Measurements from ENCODE around the gene PRSS53.

PRSS53 gene

GRCh38 chr16:31113121-31114120 is 24.7 kb upstream of the PRSS53 start:
- Histone ChIP-seq H3K18ac (ENCODE audit: low read length) (no peak overlapping the region), H3K36me3 (ENCODE audit: control insufficient read depth in 1 of 2, insufficient read depth in 2 of 2, low read length in 2 of 2) (peaks cover 36 to 40% of the 10 kb centered on the region in 2 experiments), H3K4me3 (ENCODE audit: low read depth, low read length) (no peak overlapping the region), H3K27ac (ENCODE audit: low read depth, low read length) (no peak overlapping the region), H3K4me1 (ENCODE audit: control insufficient read depth in 1 of 2, insufficient read depth in 2 of 2, low read length in 2 of 2) (peaks cover 6 to 13% of the 10 kb centered on the region in 2 experiments), H2AK5ac (ENCODE audit: low read length) (no peak overlapping the region), H2BK5ac (ENCODE audit: low read depth, low read length, poor library complexity) (no peak overlapping the region), H3K27me3 (ENCODE audit: insufficient read depth, low read length) (no peaks in the 10 kb centered on the region), H3K79me1 (ENCODE audit: low read length) (peaks cover 10% of the 10 kb centered on the region), H3K79me2 (ENCODE audit: control insufficient read depth, insufficient read depth, low read length, poor library complexity) (peaks cover 6% of the 10 kb centered on the region), H2AFZ (ENCODE audit: insufficient read depth, low read length, poor library complexity) (no peak overlapping the region), H4K91ac (ENCODE audit: low read depth, low read length) (no peak overlapping the region), H4K8ac (ENCODE audit: low read depth, low read length) (no peak overlapping the region), H3K4me2 (ENCODE audit: low read length) (no peak overlapping the region), H4K12ac (ENCODE audit: low read depth, low read length) (no peak overlapping the region), H3K9me3 (ENCODE audit: insufficient read depth, low read depth, low read length) (peaks cover 1% of the 10 kb centered on the region), H2BK12ac (ENCODE audit: low read length) (no peak overlapping the region), H3K14ac (ENCODE audit: low read length) (no peak overlapping the region), H3K23ac (ENCODE audit: low read length) (no peak overlapping the region), H2BK120ac (ENCODE audit: insufficient read depth, low read length, poor library complexity) (no peak overlapping the region), H3K4ac (ENCODE audit: low read depth, low read length) (no peak overlapping the region), H3K9ac (ENCODE audit: low read length) (no peak overlapping the region)
- no CpG with 5 or more reads among the region's 5 CpGs for WGBS (ENCODE audit: extremely low coverage, insufficient coverage, insufficient read length)
- DNase-seq, result peak; percentile 58 to 80

GRCh38 chr16:31112711-31113110 is 24.0 kb upstream of the PRSS53 start:
- Histone ChIP-seq H2AK5ac (ENCODE audit: low read length) (no peak overlapping the region), H3K27me3 (ENCODE audit: insufficient read depth, low read length) (no peaks in the 10 kb centered on the region), H4K8ac (ENCODE audit: low read depth, low read length) (no peak overlapping the region), H4K12ac (ENCODE audit: low read depth, low read length) (no peak overlapping the region), H3K79me2 (ENCODE audit: control insufficient read depth, insufficient read depth, low read length, poor library complexity) (peaks cover 6% of the 10 kb centered on the region), H3K36me3 (ENCODE audit: control insufficient read depth in 1 of 2, insufficient read depth in 2 of 2, low read length in 2 of 2) (peaks cover 36 to 40% of the 10 kb centered on the region in 2 experiments), H3K4ac (ENCODE audit: low read depth, low read length) (no peak overlapping the region), H4K91ac (ENCODE audit: low read depth, low read length) (no peak overlapping the region), H3K79me1 (ENCODE audit: low read length) (peaks cover 8% of the 10 kb centered on the region), H3K14ac (ENCODE audit: low read length) (no peak overlapping the region), H3K9ac (ENCODE audit: low read length) (no peak overlapping the region), H3K4me2 (ENCODE audit: low read length) (no peak overlapping the region), H3K23ac (ENCODE audit: low read length) (no peak overlapping the region), H3K4me1 (ENCODE audit: control insufficient read depth in 1 of 2, insufficient read depth in 2 of 2, low read length in 2 of 2) (peaks cover 2 to 13% of the 10 kb centered on the region in 2 experiments), H3K18ac (ENCODE audit: low read length) (no peak overlapping the region), H2AFZ (ENCODE audit: insufficient read depth, low read length, poor library complexity) (no peak overlapping the region), H3K27ac (ENCODE audit: low read depth, low read length) (no peak overlapping the region), H2BK12ac (ENCODE audit: low read length) (no peak overlapping the region), H3K4me3 (ENCODE audit: low read depth, low read length) (no peak overlapping the region), H2BK120ac (ENCODE audit: insufficient read depth, low read length, poor library complexity) (no peak overlapping the region), H2BK5ac (ENCODE audit: low read depth, low read length, poor library complexity) (no peak overlapping the region), H3K9me3 (ENCODE audit: insufficient read depth, low read depth, low read length) (peaks cover 1% of the 10 kb centered on the region)
- WGBS (ENCODE audit: extremely low coverage, insufficient coverage, insufficient read length), result no CpG with 5 or more reads among the region's 2 CpGs
- DNase-seq, result no peak

GRCh38 chr16:31111881-31112466 is 23.2 kb upstream of the PRSS53 start:
- Histone ChIP-seq H3K4me3 (ENCODE audit: low read depth, low read length) (no peak overlapping the region), H2AK5ac (ENCODE audit: low read length) (no peak overlapping the region), H3K36me3 (ENCODE audit: control insufficient read depth in 1 of 2, insufficient read depth in 2 of 2, low read length in 2 of 2) (peaks cover 36 to 40% of the 10 kb centered on the region in 2 experiments), H2AFZ (ENCODE audit: insufficient read depth, low read length, poor library complexity) (no peak overlapping the region), H3K27me3 (ENCODE audit: insufficient read depth, low read length) (no peaks in the 10 kb centered on the region), H3K79me2 (ENCODE audit: control insufficient read depth, insufficient read depth, low read length, poor library complexity) (peaks cover 6% of the 10 kb centered on the region), H3K9ac (ENCODE audit: low read length) (no peak overlapping the region), H3K18ac (ENCODE audit: low read length) (no peak overlapping the region), H2BK12ac (ENCODE audit: low read length) (no peak overlapping the region), H2BK120ac (ENCODE audit: insufficient read depth, low read length, poor library complexity) (no peak overlapping the region), H4K91ac (ENCODE audit: low read depth, low read length) (no peak overlapping the region), H3K9me3 (ENCODE audit: insufficient read depth, low read depth, low read length) (peaks cover 1% of the 10 kb centered on the region), H3K27ac (ENCODE audit: low read depth, low read length) (no peak overlapping the region), H3K79me1 (ENCODE audit: low read length) (peaks cover 6% of the 10 kb centered on the region), H3K4me2 (ENCODE audit: low read length) (no peak overlapping the region), H3K4ac (ENCODE audit: low read depth, low read length) (no peak overlapping the region), H3K23ac (ENCODE audit: low read length) (no peak overlapping the region), H3K14ac (ENCODE audit: low read length) (no peak overlapping the region), H2BK5ac (ENCODE audit: low read depth, low read length, poor library complexity) (no peak overlapping the region), H4K12ac (ENCODE audit: low read depth, low read length) (no peak overlapping the region), H3K4me1 (ENCODE audit: control insufficient read depth in 1 of 2, insufficient read depth in 2 of 2, low read length in 2 of 2) (peaks cover 2 to 13% of the 10 kb centered on the region in 2 experiments), H4K8ac (ENCODE audit: low read depth, low read length) (no peak overlapping the region)
- no CpG with 5 or more reads among the region's 23 CpGs for WGBS (ENCODE audit: extremely low coverage, insufficient coverage, insufficient read length)
- DNase-seq, result no peak

GRCh38 chr16:31110106-31111034 is 21.6 kb upstream of the PRSS53 start:
- WGBS (ENCODE audit: extremely low coverage, insufficient coverage, insufficient read length), result no CpG with 5 or more reads among the region's 26 CpGs
- H2AK5ac ChIP-seq (ENCODE audit: low read length), result no peak overlapping the region
- no peak overlapping the region for H3K4ac ChIP-seq (ENCODE audit: low read depth, low read length)
- no peak overlapping the region for H3K23ac ChIP-seq (ENCODE audit: low read length)
- no peak overlapping the region for H3K18ac ChIP-seq (ENCODE audit: low read length)
- H3K27me3 ChIP-seq (ENCODE audit: insufficient read depth, low read length), result no peaks in the 10 kb centered on the region
- no peak overlapping the region for H3K4me3 ChIP-seq (ENCODE audit: low read depth, low read length)
- no peak overlapping the region for H3K14ac ChIP-seq (ENCODE audit: low read length)
- no peak overlapping the region for H4K12ac ChIP-seq (ENCODE audit: low read depth, low read length)
- no peak overlapping the region for H2BK5ac ChIP-seq (ENCODE audit: low read depth, low read length, poor library complexity)
- no peak overlapping the region for H4K8ac ChIP-seq (ENCODE audit: low read depth, low read length)
- H3K9ac ChIP-seq (ENCODE audit: low read length), result no peak overlapping the region
- peaks cover 6% of the 10 kb centered on the region for H3K79me1 ChIP-seq (ENCODE audit: low read length)
- no peak for DNase-seq
- no peak overlapping the region for H3K27ac ChIP-seq (ENCODE audit: low read depth, low read length)
- no peak overlapping the region for H2AFZ ChIP-seq (ENCODE audit: insufficient read depth, low read length, poor library complexity)
- H2BK120ac ChIP-seq (ENCODE audit: insufficient read depth, low read length, poor library complexity), result no peak overlapping the region
- H3K4me1 ChIP-seq (ENCODE audit: control insufficient read depth in 1 of 2, insufficient read depth in 2 of 2, low read length in 2 of 2), result peaks cover 0 to 14% of the 10 kb centered on the region in 2 experiments
- peaks cover 36 to 40% of the 10 kb centered on the region in 2 experiments for H3K36me3 ChIP-seq (ENCODE audit: control insufficient read depth in 1 of 2, insufficient read depth in 2 of 2, low read length in 2 of 2)
- no peak overlapping the region for H2BK12ac ChIP-seq (ENCODE audit: low read length)
- H4K91ac ChIP-seq (ENCODE audit: low read depth, low read length), result no peak overlapping the region
- no peak overlapping the region for H3K4me2 ChIP-seq (ENCODE audit: low read length)
- H3K9me3 ChIP-seq (ENCODE audit: insufficient read depth, low read depth, low read length), result peaks cover 1% of the 10 kb centered on the region
- peaks cover 6% of the 10 kb centered on the region for H3K79me2 ChIP-seq (ENCODE audit: control insufficient read depth, insufficient read depth, low read length, poor library complexity)

Data from trophoblast cell (in vitro differentiated cells and primary cell).